Posterior cingulate gyrus (tissue), 11 donors: ENCODE data around the gene B4GALT2.
A peak's percentile ranks its signal among the peaks of the same experiment; 100 is the strongest.

Experiments used
- DNase-seq, 10 donors: peaks; one replicate each; pipeline versions ENCODE4 v3.0.0 to v3.0.0-alpha.2; 2020 to 2021; ENCODE audit warnings: mixed read lengths in 3 of 10
- intact Hi-C: fragments of 100-400 bp; cut with DNase I; formaldehyde crosslinking; loops from one replicate; pipeline ENCODE4 v1.15.1; 2023

Gene B4GALT2

GRCh38 chr1:43945674-43946235 is 33.3 kb upstream of the B4GALT2 start:
- no peak for DNase-seq
- intact Hi-C loops: loop anchor here (2.0 to 10.0 kb wide), 2 partner anchors 29 to 89 kb away; partner anchors contain the start of genes ATP6V0B and SLC6A9

- intact Hi-C loops: loop anchor here (2.0 to 10.0 kb wide), 2 partner anchors 28 to 88 kb away; partner anchors contain the start of genes ATP6V0B and SLC6A9
Observed at GRCh38 chr1:43946236-43947060, 32.6 kb upstream of the B4GALT2 start, which contains the start of gene IPO13. Gene IPO13, plus strand, starts transcription at chr1:43946950. Its CDS starts 651 bp downstream, at chr1:43947601.

GRCh38 chr1:43947061-43947873 is 31.7 kb upstream of the B4GALT2 start:
- DNase-seq: peak in 1 of 10 donors; percentile 87
- intact Hi-C loops: loop anchor here (2.0 to 10.0 kb wide), 2 partner anchors 28 to 88 kb away; partner anchors contain the start of genes ATP6V0B and SLC6A9

More at GRCh38 chr1:43946236-43947060, 32.6 kb upstream of the B4GALT2 start, which contains the start of gene IPO13:
- peak; percentile 95 to 100 (median 97) for DNase-seq

- intact Hi-C loops: loop anchor here (2.0 to 10.0 kb wide), 2 partner anchors 27 to 87 kb away; partner anchors contain the start of genes ATP6V0B and SLC6A9
- DNase-seq: peak in 1 of 10 donors; percentile 86
Observed at GRCh38 chr1:43947874-43948437, 31.1 kb upstream of the B4GALT2 start.

GRCh38 chr1:43949678-43950077 is 29.3 kb upstream of the B4GALT2 start:
- DNase-seq: no peak

GRCh38 chr1:43951021-43951985 is 27.7 kb upstream of the B4GALT2 start:
- DNase-seq: no peak
- intact Hi-C loops: no loop called here

More at GRCh38 chr1:43949678-43950077, 29.3 kb upstream of the B4GALT2 start:
- intact Hi-C loops: loop anchor here (10.0 kb wide), 1 partner anchor 85 kb away; the partner anchor contains the start of gene SLC6A9

GRCh38 chr1:43952731-43953346 is 26.2 kb upstream of the B4GALT2 start:
- peak in 7 of 10 donors; percentile 50 to 95 (median 73) for DNase-seq
- intact Hi-C loops: no loop called here

GRCh38 chr1:43953361-43953760 is 25.6 kb upstream of the B4GALT2 start:
- intact Hi-C loops: no loop called here

GRCh38 chr1:43954036-43954435 is 25.0 kb upstream of the B4GALT2 start:
- intact Hi-C loops: no loop called here
- peak; percentile 66 to 98 (median 84) for DNase-seq

More at GRCh38 chr1:43953361-43953760, 25.6 kb upstream of the B4GALT2 start:
- DNase-seq: peak in 2 of 10 donors; percentile 53 to 60

- intact Hi-C loops: no loop called here
- DNase-seq: peak in 2 of 10 donors; percentile 35 to 53
Observed at GRCh38 chr1:43956234-43956633, 22.8 kb upstream of the B4GALT2 start.

- peak in 2 of 10 donors; percentile 52 to 55 for DNase-seq
- intact Hi-C loops: no loop called here
Observed at GRCh38 chr1:43957407-43958040, 21.5 kb upstream of the B4GALT2 start.

GRCh38 chr1:43958351-43959255 is 20.4 kb upstream of the B4GALT2 start:
- intact Hi-C loops: no loop called here
- peak in 2 of 10 donors; percentile 9 to 37 for DNase-seq

- DNase-seq: peak in 2 of 10 donors; percentile 55 to 62
- intact Hi-C loops: no loop called here
Observed at GRCh38 chr1:43960798-43961197, 18.2 kb upstream of the B4GALT2 start.

- intact Hi-C loops: no loop called here
- DNase-seq: peak in 1 of 10 donors; percentile 23
Observed at GRCh38 chr1:43961692-43962091, 17.3 kb upstream of the B4GALT2 start.

- intact Hi-C loops: no loop called here
- DNase-seq: peak in 2 of 10 donors; percentile 12 to 54
Observed at GRCh38 chr1:43962324-43962723, 16.7 kb upstream of the B4GALT2 start.

GRCh38 chr1:43963006-43963405 is 16.0 kb upstream of the B4GALT2 start:
- DNase-seq: no peak
- intact Hi-C loops: no loop called here

GRCh38 chr1:43963890-43964289 is 15.1 kb upstream of the B4GALT2 start:
- intact Hi-C loops: no loop called here
- peak in 1 of 10 donors; percentile 33 for DNase-seq
